Stimulated activated CD8-positive, alpha-beta memory T cell treated with anti-CD3 and anti-CD28 coated beads, Interleukin-15, amount 100 ng/mL, for 4 hours (primary cell): ENCODE measurements around the gene GJA9.
"Not testable (repeated sequence)": the region's sequence is repeated elsewhere in the genome, so short reads cannot be mapped to it uniquely, and the experiment has no call there.

Source experiments
- DNase-seq, 2 donors: peaks; one replicate each; pipeline ENCODE4 v3.0.0-alpha.2; 2020; ENCODE audit warnings: low read depth in 2 of 2

Gene GJA9

DNA sequence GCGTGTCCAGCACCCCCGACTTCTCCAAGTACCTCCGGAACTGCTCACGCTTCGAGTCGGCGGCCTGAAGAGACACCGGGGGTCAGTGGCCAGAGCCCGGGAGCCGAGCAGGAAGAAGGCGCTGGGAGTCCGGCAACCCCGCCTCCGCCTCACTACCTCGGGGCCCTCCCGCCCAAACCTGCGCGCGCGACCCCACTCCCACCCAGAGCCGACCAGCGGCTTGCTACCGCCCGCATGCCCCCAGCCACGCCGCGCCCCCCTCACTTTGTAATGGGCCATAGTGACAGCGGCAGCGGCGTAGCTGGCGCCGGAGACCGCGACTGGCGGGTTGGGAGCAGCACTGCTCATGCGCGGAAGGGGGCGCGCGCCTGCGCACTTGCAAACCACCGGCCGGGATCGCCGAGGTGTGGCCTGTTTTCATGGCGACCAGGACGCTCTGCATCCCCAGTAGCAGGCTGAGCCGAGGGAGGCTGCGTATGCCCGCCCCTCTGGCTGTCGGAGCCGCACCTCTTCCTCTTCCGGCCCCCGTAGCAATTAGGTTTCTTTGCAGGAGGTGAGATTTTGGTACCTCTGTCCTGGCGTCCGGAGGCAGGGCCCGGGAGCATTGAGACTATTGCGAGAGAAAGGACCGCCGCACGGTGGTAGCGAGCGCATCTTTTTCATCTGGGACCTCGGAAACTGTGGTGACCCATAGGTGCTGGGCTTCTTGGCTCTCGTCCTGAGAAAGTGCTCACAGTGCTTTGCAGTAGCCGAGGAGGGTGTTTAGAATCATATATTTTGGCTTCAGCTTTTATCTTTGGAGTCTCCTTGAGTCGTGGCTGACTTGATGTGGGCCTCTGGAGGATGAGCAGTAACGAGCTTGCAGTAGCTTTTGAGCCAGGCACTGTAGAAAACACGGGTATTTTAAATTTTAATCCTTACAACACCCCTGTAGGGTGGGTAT, 8.1 kb downstream of the GJA9 start, which contains the start of gene MYCBP:
Gene MYCBP, minus strand, starts transcription at position 322 of the 943 bp plus-strand sequence. Its CDS starts 43 bp downstream, at position 279.
- peak; percentile 92 to 93 for DNase-seq

DNA sequence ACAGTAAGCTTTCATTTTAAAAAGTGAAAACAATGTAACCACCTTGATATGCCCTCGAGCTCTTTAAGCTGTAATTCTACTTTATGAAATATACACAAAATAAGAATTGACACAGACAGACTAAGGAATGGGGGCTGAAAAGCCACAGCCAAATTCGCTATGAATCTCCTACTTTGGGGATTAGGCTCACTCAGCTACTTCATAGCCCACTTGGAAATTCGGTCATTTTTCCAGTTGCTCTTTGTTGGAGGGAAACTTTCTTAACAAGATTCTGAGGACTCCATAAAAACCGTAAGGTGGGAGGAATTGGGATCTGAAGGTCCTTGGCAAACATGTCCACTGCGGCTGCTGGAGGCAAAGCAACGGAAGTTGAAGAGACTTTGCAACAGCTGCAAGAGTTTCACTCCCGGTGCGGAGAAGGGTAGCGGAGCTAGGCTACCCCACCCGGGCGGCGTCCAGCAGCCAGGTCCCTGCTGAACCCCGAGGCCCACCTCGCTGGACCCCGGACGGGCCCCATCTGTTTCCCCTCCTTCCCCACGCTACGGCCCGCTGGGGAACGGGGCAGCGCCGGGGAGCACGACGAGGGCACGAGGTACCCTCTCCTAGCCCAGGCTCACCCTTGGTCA, 8.9 kb downstream of the GJA9 start:
- peak in 1 of 2 donors; percentile 1 for DNase-seq

DNA sequence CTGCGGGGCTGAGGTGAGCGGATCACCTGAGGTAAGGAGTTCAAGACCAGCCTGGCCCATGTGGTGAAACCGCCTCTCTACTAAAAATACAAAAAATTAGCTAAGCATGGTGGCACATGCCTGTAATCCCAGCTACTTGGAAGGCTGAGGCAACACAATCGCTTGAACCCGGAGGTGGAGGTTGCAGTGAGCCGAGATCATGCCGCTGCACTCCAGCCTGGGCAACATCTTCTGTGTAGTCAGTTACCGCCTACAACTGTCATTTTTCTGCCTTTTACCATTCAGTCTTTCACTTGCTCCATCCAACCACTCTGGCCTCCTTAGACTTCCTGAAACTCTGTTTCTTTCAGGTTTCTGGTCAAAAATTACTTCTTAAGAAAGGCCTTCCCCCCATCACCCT, 10.4 kb downstream of the GJA9 start:
- DNase-seq, result no peak

DNA sequence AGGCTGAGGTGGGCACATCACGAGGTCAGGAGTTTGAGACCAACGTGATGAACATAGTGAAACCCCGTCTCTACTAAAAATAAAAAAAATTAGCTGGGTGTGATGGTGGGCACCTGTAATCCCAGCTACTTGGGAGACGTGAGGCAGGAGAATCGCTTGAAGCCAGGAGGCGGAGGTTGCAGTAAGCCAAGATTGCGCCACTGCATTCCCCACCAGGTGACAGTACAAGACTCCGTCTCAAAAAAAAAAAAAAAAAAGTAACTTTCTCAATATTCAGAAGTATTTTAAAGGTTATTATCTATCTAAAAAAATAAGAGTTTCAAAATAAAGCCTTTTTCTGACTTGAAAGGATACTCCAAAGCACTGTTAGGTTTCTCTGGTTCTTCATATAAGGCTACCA, 14.2 kb downstream of the GJA9 start:
- no peak for DNase-seq

DNA sequence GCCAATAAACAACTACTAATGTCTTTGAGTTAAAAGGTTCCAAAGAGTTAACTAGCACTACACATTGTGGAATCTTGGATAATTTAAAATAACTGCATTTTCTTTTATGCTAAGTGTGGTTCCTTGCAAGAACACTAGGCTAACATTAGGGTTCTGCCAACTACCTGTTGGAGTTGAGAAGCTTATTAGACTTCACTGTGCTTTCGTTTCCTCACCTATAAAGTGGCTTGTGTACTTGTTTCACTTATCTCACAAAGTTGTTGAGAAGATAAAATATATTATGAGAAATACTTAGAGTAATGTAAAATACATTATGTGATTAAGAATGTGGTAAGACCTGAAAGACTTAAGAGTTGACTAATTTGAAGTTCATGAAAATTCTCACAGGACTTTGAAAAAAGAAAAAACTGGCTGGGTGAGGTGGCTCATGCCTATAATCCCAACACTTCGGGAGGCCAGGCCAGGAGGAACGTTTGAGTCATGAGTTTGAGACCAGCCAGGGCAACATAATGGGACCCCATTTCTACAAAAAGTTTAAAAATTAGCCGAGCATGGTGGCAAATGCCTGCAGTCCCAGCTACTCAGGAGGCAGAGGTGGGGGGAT, 16.2 kb downstream of the GJA9 start:
- no peak for DNase-seq

DNA sequence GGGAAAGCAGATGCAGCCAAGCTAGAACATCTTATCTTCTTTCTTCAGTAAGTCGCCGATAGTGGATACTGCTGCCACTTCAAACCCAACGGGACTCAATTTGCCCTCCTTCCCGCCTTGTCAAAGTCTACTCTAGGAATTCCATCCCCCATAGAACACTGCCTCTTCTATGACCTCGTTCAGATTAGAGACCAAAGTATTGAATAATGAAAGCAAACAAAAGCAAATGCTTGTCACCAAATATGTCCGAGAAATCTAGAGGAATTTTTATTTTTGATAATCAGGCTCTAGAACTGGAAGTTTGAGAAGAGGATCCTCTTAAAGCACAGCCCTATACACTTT, 21.0 kb downstream of the GJA9 start:
- no peak for DNase-seq

DNA sequence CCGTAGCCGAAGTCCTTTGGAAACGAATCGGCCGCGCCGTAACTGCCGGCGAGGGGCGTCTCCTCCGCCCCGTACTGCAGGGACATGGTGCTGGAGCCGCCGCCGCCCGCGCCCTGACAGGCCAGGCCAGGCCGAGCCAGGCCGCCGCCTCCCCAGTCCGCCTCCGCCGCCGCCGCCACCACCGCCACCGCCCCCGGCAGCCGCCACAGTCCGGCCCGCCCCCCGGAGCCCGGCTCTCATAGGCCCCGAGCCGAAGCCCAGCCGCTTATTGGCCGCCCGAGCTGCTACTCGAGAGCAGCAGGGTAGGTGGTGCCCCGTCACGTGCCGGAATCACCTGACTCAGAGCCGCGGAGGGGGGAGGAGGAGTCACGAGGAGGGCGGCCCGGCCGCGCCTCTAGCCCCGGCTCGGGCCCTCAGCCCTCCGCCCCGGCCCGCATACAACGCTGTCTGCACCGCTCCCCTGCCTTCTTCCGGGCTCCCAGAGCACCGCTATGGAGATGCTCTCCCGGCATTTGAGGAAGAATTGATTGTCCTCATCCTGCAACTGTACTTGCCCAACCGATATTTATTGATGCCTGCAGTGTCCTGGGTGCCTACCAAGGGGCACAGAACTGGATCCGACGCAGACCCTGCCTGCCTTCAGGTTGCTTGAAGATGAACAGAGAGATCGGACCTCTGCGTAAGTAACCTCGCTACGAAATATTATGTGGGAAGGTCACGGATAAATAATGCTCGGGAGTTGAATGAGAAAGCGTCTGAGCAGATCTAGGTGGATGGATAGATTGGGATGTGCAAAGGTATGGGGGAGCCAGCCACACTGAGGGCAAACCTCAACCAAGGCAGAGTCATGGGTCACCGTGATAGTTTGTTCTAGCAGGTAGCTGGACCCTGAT, 21.6 kb downstream of the GJA9 start, which contains the start of gene RRAGC:
Gene RRAGC, minus strand, starts transcription at position 212 of the 893 bp plus-strand sequence. Its CDS starts 126 bp downstream, at position 86.
- DNase-seq, result peak; percentile 97

DNA sequence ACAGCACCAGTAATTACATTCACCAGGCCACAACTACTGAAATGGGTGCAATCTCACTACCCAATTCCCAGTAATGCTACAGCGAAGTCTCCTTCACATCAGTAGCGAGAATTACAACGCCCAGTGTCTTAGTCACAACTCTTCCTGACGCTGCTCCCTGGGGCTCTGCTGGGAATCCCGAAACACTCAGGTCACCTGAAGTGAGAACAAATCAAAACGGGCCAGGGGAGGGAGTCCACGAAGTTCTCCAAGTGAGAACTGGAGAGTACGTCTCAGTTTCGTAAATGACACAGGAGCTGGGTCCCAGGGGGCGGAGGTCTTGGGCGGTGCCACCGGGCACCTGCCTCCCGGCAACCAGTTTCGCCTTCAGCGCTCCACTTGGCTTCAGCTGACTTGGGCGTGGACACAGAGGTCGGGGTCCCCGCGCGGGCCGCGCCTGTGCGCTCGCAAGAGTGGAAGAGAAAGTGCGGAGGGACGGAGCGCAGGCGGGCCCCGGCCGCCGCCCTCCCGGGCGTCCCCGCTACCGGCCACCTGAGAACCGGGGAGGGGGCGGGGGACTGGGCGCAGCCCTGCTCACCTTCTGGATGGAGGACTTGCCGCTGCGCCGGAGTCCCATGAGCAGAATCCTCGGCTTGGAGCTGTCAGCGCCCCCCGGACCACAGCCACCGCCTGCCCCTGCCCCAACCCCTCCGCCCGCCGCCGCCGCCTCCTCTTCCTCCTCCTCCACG, 22.4 kb downstream of the GJA9 start:
- peak; percentile 9 for DNase-seq

DNA sequence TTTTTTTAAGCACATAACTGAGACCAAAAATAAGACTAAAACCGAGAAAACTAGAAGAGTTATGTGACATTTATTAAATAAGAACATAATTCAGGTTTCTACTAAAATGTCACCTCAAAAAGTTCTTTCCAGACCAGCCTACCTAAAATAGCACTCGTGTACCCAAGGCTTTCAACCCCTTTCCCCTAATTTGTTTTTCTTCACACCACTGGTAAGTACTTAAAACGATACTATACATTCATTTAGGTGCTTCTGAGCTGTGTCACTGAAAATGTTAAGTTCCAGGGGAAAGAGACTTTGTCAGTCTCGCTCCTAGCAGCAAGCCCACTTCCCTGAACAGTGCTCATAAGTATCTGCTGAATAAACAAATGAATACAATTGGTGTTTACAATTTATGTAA, 28.6 kb downstream of the GJA9 start:
- DNase-seq, result no peak

DNA sequence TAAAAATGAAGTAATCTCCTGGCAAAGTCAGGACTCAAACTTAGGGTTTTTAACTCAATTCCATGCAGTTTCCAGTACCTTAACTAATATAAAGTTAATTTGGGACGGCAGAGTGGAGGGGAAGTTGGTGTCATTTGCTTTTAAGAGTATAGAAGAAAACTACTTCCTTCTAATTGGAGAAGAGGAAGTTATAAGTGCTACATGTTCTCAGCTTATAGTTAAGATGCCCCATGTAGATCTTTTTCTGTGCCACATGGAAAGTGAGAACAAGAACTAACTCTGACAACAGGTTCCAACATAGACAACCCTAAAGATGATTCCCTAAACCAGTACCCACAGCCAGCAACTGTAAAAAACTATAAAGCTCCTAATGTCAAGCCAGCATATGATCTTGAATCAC, 33.3 kb downstream of the GJA9 start:
- no peak for DNase-seq

DNA sequence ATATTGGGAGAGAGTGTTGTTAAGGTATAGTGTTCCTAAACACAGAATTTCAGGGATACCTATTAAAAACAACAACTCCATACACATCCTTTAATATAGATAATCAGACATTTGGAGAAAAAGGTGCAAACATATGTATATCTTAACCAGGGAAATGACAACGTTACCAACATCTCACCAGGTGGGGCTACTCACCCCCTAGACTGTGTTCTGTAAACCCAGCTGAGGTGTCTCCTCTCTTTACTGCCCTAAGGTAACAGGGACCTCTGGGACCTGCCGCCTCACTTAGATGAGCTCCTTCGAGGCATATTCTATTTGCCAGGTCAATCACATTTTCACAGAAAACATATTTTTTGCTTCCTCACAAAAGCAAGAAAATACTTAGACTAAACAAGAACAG, 35.2 kb downstream of the GJA9 start:
- no peak for DNase-seq

DNA sequence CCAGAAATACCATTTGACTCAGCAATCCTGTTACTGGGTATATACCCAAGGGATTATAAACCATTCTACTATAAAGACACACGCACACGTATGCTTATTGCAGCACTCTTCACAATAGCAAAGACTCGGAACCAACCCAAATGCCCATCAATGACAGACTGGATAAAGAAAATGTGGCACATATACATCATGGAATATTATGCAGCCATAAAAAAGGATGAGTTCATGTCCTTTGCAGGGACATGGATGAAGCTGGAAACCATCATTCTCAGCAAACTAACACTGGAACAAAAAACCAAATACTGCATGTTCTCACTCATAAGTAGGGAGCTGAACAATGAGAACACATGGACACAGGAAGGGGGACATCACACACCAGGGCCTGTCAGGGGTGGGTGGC, 36.3 kb downstream of the GJA9 start:
- DNase-seq, result not testable (repeated sequence)

DNA sequence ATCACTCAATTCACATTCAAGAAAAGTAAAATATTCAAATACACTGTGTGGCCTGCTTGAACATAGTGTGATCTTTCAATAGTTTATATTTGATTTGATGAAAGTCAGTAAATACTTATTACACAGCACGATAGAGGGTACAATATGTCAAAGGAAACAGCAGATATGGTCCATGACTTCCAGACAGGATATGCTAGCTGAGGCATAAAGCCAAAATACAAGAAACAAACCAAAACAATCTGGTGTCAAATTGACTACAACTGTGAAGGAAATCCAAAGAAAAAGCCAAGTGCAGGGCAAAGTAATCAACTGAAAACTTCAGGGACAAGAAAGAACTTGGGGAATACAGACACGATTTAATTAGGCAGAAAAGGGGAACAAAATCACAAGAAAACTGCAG, 41.1 kb downstream of the GJA9 start:
- no peak for DNase-seq

DNA sequence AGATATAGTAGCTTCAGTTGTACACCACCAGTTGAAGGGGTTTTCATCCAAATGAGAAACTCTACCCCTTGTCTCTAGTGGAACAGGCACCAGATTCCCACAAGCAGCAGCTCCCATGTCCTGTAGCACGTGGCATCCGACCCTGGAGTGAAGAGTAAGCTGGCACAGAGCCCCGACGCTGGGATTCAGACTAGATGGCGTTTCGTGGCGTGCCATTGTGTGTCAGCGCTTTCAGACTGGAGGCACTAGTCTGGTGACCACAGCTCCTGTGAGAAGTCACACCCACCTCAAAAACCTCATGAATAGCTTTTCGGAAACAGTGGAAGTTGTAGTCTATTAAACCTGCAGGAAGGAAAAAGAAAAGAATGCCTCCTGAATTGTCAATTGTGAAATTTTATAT, 42.0 kb downstream of the GJA9 start:
- no peak for DNase-seq

DNA sequence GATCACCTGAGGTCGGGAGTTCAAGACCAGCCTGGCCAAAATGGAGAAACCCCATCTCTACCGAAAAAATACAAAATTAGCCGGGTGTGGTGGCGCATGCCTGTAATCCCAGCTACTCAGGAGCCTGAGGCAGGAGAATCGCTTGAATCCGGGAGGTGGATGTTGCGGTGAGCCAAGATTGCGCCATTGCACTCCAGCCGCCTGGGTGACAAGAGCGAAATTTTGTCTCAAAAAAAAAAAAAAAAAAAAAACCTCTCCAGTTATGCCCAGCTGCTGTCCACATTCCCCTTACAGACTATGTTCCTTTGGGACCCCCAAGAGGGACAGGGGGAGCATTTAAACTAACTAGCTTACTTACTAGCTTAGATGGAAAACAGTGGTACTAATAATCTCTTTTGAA, 45.1 kb downstream of the GJA9 start:
- not testable (repeated sequence) for DNase-seq

DNA sequence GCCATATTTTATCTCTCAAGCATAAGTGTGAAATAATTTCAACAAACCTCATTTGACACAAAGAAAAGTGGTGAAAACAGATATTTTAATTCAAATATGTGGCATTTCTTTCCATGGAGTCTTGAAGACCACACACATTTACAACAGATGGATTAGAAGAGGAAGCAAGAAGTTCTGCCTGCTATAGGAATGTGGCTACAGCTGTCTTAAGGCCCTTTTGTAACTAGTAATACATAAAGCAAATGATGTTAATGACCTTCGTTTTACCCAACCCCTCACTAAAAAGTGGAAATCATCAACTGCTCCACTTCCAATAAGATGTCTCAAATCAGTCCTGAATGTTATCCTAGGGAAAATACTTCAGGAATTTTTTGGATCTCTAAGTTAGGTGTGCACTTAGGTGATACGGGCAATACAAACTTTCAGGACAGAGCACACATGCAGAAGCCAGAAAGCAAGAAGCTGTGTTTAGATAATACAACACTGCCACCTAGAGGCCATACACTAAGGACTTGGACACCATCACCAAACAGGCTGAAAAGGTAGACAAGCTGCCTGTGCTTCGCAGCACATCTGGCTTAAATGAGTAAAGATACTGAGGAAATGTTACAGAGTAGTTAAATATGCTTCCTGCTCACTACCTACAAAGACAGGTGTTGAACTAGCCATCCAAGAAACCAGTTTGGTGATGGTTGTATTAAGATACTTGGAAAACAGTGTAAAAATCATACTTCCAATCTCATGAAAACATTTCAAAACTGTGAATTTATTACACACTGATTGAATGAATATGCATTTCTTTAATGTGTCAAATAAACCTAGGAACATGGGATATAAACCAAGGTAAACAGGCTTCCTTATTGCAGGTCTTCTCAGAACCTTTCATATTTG, 46.2 kb downstream of the GJA9 start:
- peak in 1 of 2 donors; percentile 7 for DNase-seq

DNA sequence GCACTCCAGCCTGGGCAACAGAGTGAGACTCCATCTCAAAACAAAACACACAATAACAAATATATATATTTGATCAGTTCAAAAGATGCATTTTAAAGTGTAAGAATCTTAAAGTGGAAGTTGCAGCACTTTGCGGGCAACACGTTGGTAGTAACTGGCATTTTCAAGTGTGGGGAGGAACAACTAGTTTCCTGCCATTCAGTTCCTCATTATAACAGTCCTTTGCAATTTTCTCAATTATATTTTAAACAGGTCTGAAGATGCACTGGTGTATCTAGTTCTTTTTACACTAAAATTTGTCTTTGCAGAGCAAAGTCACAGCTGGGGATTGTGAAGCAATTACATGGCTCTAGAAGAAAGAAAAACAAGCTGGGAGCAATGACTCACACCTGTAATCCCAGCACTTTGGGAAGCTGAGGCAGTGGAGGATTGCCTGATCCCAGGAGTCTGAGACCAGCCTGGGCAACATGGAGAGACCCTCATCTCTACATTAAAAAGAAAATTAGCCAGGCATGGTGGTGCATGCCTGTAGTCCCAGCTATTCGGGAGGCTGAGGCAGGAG, 47.1 kb downstream of the GJA9 start:
- no peak for DNase-seq

DNA sequence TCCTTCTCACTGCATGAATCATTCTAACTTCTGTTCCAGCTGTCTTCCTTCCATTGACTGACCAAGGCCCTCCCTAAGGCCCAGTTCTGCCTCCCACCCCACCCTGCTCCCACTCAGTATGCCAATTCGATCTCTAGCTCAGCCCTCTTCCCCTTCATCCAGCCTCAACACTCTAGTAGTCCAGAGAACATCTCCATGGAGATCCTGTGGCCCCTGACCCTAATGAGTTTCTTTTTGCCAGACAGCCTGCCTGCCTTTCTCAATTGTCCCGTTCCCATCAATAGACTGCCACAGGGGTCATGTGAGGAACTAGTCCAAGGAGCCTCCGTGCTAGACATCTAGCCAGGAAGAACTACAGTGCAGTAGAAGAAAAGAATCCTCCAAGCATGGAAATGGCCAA, 48.2 kb downstream of the GJA9 start:
- DNase-seq, result no peak

DNA sequence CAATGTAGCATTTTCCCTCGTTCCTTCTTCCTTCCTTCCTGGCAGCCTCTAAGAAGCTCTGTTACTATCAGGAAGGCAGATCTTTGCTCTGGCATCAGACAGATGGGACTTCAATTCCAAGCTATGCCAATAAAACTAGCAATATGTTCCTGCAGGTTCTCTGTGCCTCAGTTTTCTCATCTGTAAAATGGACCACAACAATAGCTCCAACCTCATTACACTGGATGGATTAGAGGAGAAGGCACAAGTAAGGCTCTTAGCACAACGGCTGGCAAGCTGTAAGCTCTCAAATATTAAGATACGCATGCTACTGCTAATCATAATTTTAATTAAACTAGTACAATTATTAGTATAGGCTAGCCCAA, 49.0 kb downstream of the GJA9 start:
- DNase-seq, result no peak
